Ureter (tissue), 1 donor: ENCODE measurements around the gene ARMH4. TPM values are rescaled to one million over a fixed set of nuclear protein-coding genes. Genes with fewer than 3 reads are reported as not detected.
A peak's percentile ranks its signal among the peaks of the same experiment; 100 is the strongest.

Source experiments
- DNase-seq: peaks from one replicate; pipeline ENCODE4 v3.0.0-alpha.2; 2020; ENCODE audit warnings: low spot score
- total RNA-seq: library from RNA; stranded (reverse); gene quantifications from one replicate; pipeline ENCODE4 v1.2.4, GENCODE V29; 2023
- donor health status: DM: yes; HTN: yes; CAD: no.

Gene ARMH4
- total RNA-seq, result 2.9 TPM

GRCh38 chr14:58152014-58152857 is at the start of gene ARMH4:
TSS of gene ARMH4 (minus strand) at chr14:58152213. CDS start at chr14:58139358, 12,855 bp downstream.
- peak; percentile 77 for DNase-seq

- DNase-seq, result no peak
These were observed 48.8 kb upstream of the ARMH4 start for GRCh38 chr14:58200846-58201245.

- no peak for DNase-seq
These were observed 48.4 kb upstream of the ARMH4 start for GRCh38 chr14:58200480-58200841.

- DNase-seq, result peak; percentile 87
These were observed 47.9 kb upstream of the ARMH4 start, which contains the start of gene ACTR10 for GRCh38 chr14:58199726-58200479. TSS of gene ACTR10 (plus strand) at chr14:58200149. CDS start at chr14:58200218, 69 bp downstream.

GRCh38 chr14:58198086-58198485 is 46.1 kb upstream of the ARMH4 start:
- DNase-seq, result no peak

GRCh38 chr14:58196198-58196597 is 44.2 kb upstream of the ARMH4 start:
- no peak for DNase-seq

- no peak for DNase-seq
These were observed 41.5 kb upstream of the ARMH4 start for GRCh38 chr14:58193542-58193941.

GRCh38 chr14:58191763-58192601 is 40.0 kb upstream of the ARMH4 start:
- no peak for DNase-seq

- DNase-seq, result no peak
These were observed 37.2 kb upstream of the ARMH4 start for GRCh38 chr14:58189176-58189575.

GRCh38 chr14:58177125-58177524 is 25.1 kb upstream of the ARMH4 start:
- no peak for DNase-seq

GRCh38 chr14:58171090-58171489 is 19.1 kb upstream of the ARMH4 start:
- peak; percentile 81 for DNase-seq

GRCh38 chr14:58167891-58168290 is 15.9 kb upstream of the ARMH4 start:
- DNase-seq, result no peak

GRCh38 chr14:58167057-58167456 is 15.0 kb upstream of the ARMH4 start:
- DNase-seq, result no peak

GRCh38 chr14:58166005-58166983 is 14.3 kb upstream of the ARMH4 start:
- DNase-seq, result peak; percentile 85

- no peak for DNase-seq
These were observed 8.5 kb upstream of the ARMH4 start for GRCh38 chr14:58160561-58160960.

GRCh38 chr14:58151133-58152013 is 640 bp downstream of the ARMH4 start:
- no peak for DNase-seq

GRCh38 chr14:58150243-58150805 is 1.7 kb downstream of the ARMH4 start:
- DNase-seq, result no peak

- DNase-seq, result no peak
These were observed 2.8 kb downstream of the ARMH4 start for GRCh38 chr14:58149196-58149595.

- DNase-seq, result no peak
These were observed 5.6 kb downstream of the ARMH4 start for GRCh38 chr14:58146399-58146798.
